HUES48 (cell line): ENCODE results near the gene PLA2G15.

Source experiments
- H3K27ac ChIP-seq: one replicate; pipeline ENCODE4 v1.7.0; 2013; ENCODE audit warnings: low read depth, low read length, inconsistent platforms
- H3K27me3 ChIP-seq: 2 replicates; pipeline ENCODE4 v1.6.1; 2013; ENCODE audit warnings: mild to moderate bottlenecking, low read length; ENCODE audit not compliant: control insufficient read depth, insufficient read depth
- H3K36me3 ChIP-seq: 2 replicates; pipeline ENCODE4 v1.6.1; 2013; ENCODE audit warnings: low read length; ENCODE audit not compliant: control insufficient read depth, insufficient read depth
- H3K4me1 ChIP-seq: 2 replicates; pipeline ENCODE4 v1.6.1; 2013; ENCODE audit warnings: mild to moderate bottlenecking, low read length; ENCODE audit not compliant: control insufficient read depth, insufficient read depth
- H3K4me3 ChIP-seq: 2 replicates; pipeline ENCODE4 v1.5.1; 2013; ENCODE audit warnings: mild to moderate bottlenecking, low read depth, low read length
- H3K9ac ChIP-seq: 2 replicates; pipeline ENCODE4 v1.6.1; 2013; ENCODE audit warnings: mild to moderate bottlenecking, low read depth, low read length, moderate library complexity
- H3K9me3 ChIP-seq: 2 replicates; pipeline ENCODE4 v1.6.1; 2013; ENCODE audit warnings: low read length; ENCODE audit not compliant: control insufficient read depth, insufficient read depth

PLA2G15 gene

GRCh38 chr16:68300734-68301459 lies 55.7 kb downstream of the PLA2G15 start:
- H3K9me3 ChIP-seq: no peaks in the 10 kb centered on the region
- no peak overlapping the region for H3K27ac ChIP-seq
- H3K4me1 ChIP-seq: no peaks in the 10 kb centered on the region
- H3K4me3 ChIP-seq: no peak overlapping the region
- H3K27me3 ChIP-seq: no peaks in the 10 kb centered on the region
- no peak overlapping the region for H3K9ac ChIP-seq
- peaks cover 88% of the 10 kb centered on the region for H3K36me3 ChIP-seq

- Histone ChIP-seq H3K9ac (no peak overlapping the region), H3K27me3 (no peaks in the 10 kb centered on the region), H3K9me3 (no peaks in the 10 kb centered on the region), H3K36me3 (peaks cover 68% of the 10 kb centered on the region), H3K4me1 (peaks cover 7% of the 10 kb centered on the region), H3K27ac (no peak overlapping the region), H3K4me3 (no peak overlapping the region)
Observed at GRCh38 chr16:68306633-68307032, 61.5 kb downstream of the PLA2G15 start.

- no peaks in the 10 kb centered on the region for H3K9me3 ChIP-seq
- H3K27me3 ChIP-seq: no peaks in the 10 kb centered on the region
- H3K36me3 ChIP-seq: peaks cover 52% of the 10 kb centered on the region
- peak overlapping the region; percentile 97 for H3K4me3 ChIP-seq
- peaks cover 9% of the 10 kb centered on the region for H3K4me1 ChIP-seq
- peak overlapping the region; percentile 87 for H3K9ac ChIP-seq
- peak overlapping the region; percentile 87 for H3K27ac ChIP-seq
Observed at GRCh38 chr16:68309799-68310198, 64.6 kb downstream of the PLA2G15 start.

- Histone ChIP-seq H3K9ac (peak overlapping the region; percentile 87), H3K4me1 (peaks cover 11% of the 10 kb centered on the region), H3K27me3 (no peaks in the 10 kb centered on the region), H3K36me3 (peaks cover 50% of the 10 kb centered on the region), H3K9me3 (no peaks in the 10 kb centered on the region), H3K4me3 (peak overlapping the region; percentile 97), H3K27ac (peak overlapping the region; percentile 87)
Observed at GRCh38 chr16:68310437-68310773, 65.2 kb downstream of the PLA2G15 start.
